Activated T-helper 17 cell treated with anti-CD3 and anti-CD28 coated beads, Interleukin-2, amount 50 U/mL, for 72 hours (primary cell): ENCODE data around the gene SH3RF3. TPM values are rescaled to one million over a fixed set of nuclear protein-coding genes. Genes with fewer than 3 reads are reported as not detected.

Experiments used
- ATAC-seq: fragments of 150-1000 bp; cut with Tn5 transposase; replicated peaks from 2 replicates; pipeline ENCODE4 v1.10.0; 2021; ENCODE audit warnings: mild to moderate bottlenecking, moderate library complexity
- H3K27ac Mint-ChIP-seq: one replicate; pipeline ENCODE4 v1.8.0; 2022; ENCODE audit warnings: mixed read lengths
- H3K27me3 Mint-ChIP-seq: one replicate; pipeline ENCODE4 v1.8.0; 2022; ENCODE audit warnings: mixed read lengths
- H3K36me3 Mint-ChIP-seq: one replicate; pipeline ENCODE4 v1.8.0; 2022; ENCODE audit warnings: low read depth, mild to moderate bottlenecking, mixed read lengths
- H3K4me1 Mint-ChIP-seq: one replicate; pipeline ENCODE4 v1.8.0; 2022; ENCODE audit warnings: mixed read lengths
- H3K4me3 Mint-ChIP-seq: one replicate; pipeline ENCODE4 v1.8.0; 2022; ENCODE audit warnings: mild to moderate bottlenecking, mixed read lengths
- H3K9me3 Mint-ChIP-seq: one replicate; pipeline ENCODE4 v1.8.0; 2022; ENCODE audit warnings: mixed read lengths
- total RNA-seq, 2 donors: library from RNA; stranded (reverse); gene quantifications; one replicate each; pipeline ENCODE4 v1.2.3, GENCODE V29; 2022

The SH3RF3 gene
- total RNA-seq, 2 donors from 2014 or later = 0.05 TPM; not detected in 1

DNA sequence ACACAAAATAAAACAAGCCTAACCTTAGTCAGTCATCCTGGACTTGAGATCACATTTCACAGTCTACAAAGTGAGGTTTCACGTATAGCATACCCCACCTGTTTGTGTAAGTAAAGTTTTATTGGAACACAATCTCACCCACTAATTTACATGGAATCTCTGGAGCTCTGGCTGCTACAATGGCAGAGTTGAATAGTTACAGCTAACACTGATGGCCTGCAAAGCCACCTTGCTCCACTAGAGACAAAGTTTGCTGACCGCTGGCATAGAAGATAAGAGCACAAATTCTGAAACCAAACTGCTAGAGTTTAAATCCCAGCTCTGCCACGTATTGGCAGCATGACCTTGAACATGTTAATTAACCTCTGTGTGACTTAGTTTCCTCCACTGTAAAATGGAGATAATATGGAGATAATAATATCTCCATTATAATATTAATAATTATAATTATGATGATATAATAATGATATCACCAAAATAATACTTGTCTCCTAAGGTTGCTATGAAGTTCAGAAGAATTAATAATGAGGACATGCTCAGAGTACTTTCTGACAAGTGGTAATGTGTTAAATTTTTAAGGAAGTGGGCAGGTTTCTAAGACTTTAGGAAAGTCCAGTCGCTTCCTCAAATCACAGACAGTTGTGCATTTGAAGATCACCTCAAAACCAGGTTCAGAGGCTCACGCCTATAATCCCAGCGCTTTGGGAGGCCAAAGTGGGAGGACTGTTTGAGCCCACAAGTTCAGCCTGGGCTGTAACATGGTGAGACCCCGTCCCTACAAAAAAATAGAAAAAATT is 204.6 kb downstream of the SH3RF3 start:
- no peaks in the 10 kb centered on the region for H3K9me3 Mint-ChIP-seq
- H3K36me3 Mint-ChIP-seq = no peaks in the 10 kb centered on the region
- peaks cover 23% of the 10 kb centered on the region for H3K27me3 Mint-ChIP-seq
- H3K4me3 Mint-ChIP-seq = no peak overlapping the region
- H3K27ac Mint-ChIP-seq = no peak overlapping the region
- H3K4me1 Mint-ChIP-seq = peaks cover 13% of the 10 kb centered on the region
- no peak for ATAC-seq

DNA sequence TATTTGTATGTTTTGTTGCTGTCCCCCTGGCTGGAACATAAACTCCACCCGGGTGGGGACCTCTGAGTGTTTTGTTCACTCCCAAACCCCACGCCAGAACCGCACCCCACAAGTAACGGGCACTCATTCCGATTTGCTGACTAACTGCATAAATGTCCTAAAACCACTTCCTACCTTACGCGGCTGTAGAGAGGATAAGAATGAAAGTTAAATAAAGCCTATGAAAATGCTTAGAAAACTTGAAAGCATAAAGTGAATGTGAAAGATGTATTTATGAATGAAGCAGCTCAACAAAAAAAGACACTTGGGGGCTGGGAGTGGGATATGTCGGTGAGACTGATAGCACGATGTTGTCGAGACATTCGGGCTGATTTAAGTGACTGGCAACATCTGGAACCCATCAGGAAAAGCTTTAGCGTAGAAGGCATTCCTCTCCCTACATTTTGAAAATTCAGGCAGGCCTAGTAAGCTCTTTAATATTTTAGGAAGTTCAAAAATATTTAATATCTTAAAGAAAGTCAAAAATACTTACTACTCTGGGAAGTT is 206.7 kb downstream of the SH3RF3 start:
- Mint-ChIP-seq H3K4me1 (peaks cover 13% of the 10 kb centered on the region), H3K9me3 (no peaks in the 10 kb centered on the region), H3K27ac (peak overlapping the region; percentile 44), H3K4me3 (peak overlapping the region; percentile 20), H3K27me3 (peaks cover 21% of the 10 kb centered on the region), H3K36me3 (no peaks in the 10 kb centered on the region)
- peak; percentile 82 for ATAC-seq

DNA sequence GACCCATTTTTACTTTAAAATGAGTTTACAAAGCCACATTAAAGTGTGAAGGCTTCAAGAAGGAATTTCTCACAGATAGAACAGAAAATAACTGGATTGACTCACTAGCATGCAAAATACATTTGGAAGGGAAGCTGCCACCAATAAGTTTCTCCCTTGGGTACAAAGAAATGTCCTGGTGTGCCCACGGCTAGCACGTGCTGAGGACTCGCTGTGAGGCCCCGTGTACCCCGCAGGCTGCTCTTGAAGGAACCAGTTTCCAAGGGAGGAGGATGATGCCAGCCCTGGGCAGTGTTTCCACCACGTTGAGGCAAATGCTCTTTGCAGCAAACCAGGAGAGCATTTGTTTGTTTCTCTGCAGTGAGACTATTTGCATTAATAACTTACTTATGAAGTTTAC is 207.3 kb downstream of the SH3RF3 start:
- Mint-ChIP-seq H3K27ac (no peak overlapping the region), H3K27me3 (peaks cover 21% of the 10 kb centered on the region), H3K9me3 (no peaks in the 10 kb centered on the region), H3K4me1 (peaks cover 13% of the 10 kb centered on the region), H3K36me3 (no peaks in the 10 kb centered on the region), H3K4me3 (no peak overlapping the region)
- ATAC-seq = no peak

- Mint-ChIP-seq H3K27me3 (peaks cover 19% of the 10 kb centered on the region), H3K36me3 (no peaks in the 10 kb centered on the region), H3K9me3 (no peaks in the 10 kb centered on the region)
Measured at GRCh38 chr2:109337221-109337620, 208.2 kb downstream of the SH3RF3 start.

DNA sequence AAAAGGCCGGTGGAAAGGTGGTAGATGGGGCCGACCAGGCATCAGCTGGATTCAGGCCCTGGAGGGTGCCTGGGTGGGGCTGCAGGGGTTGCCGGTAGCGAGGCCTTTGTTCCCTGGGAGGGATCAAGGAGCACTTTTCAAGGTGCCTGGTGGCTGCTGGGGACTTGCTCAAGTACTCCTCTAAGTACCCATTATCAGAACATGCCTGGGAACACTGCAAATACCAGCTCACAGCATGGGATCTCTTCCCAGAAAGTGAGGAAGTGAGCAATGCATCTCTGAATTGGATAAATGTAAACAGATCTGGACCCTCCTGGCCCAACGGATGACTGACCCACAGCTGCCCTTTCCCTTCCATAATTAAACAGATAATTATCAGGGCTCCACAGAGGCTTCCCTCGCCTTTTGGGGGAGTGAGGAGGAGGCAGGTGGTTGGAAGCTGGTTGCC is 210.5 kb downstream of the SH3RF3 start:
- ATAC-seq = no peak
- Mint-ChIP-seq H3K27me3 (peaks cover 23% of the 10 kb centered on the region), H3K4me3 (no peak overlapping the region), H3K27ac (no peak overlapping the region), H3K4me1 (peaks cover 8% of the 10 kb centered on the region), H3K36me3 (no peaks in the 10 kb centered on the region), H3K9me3 (no peaks in the 10 kb centered on the region)

More at GRCh38 chr2:109337221-109337620, 208.2 kb downstream of the SH3RF3 start:
- Mint-ChIP-seq H3K4me3 (no peak overlapping the region), H3K27ac (no peak overlapping the region), H3K4me1 (peaks cover 12% of the 10 kb centered on the region)
- ATAC-seq = no peak

- H3K27ac Mint-ChIP-seq = no peak overlapping the region
- peaks cover 5% of the 10 kb centered on the region for H3K4me1 Mint-ChIP-seq
- no peak overlapping the region for H3K4me3 Mint-ChIP-seq
- peaks cover 21% of the 10 kb centered on the region for H3K27me3 Mint-ChIP-seq
- no peaks in the 10 kb centered on the region for H3K36me3 Mint-ChIP-seq
- H3K9me3 Mint-ChIP-seq = no peaks in the 10 kb centered on the region
- ATAC-seq = no peak
Measured at GRCh38 chr2:109340381-109340780, 211.4 kb downstream of the SH3RF3 start.

- Mint-ChIP-seq H3K4me1 (no peaks in the 10 kb centered on the region), H3K4me3 (no peak overlapping the region), H3K27me3 (peaks cover 18% of the 10 kb centered on the region), H3K9me3 (no peaks in the 10 kb centered on the region), H3K36me3 (no peaks in the 10 kb centered on the region), H3K27ac (no peak overlapping the region)
- peak; percentile 12 for ATAC-seq
Measured at GRCh38 chr2:109341355-109342255, 212.6 kb downstream of the SH3RF3 start.

- no peak overlapping the region for H3K4me3 Mint-ChIP-seq
- no peak overlapping the region for H3K27ac Mint-ChIP-seq
- no peak for ATAC-seq
- no peaks in the 10 kb centered on the region for H3K9me3 Mint-ChIP-seq
- H3K36me3 Mint-ChIP-seq = no peaks in the 10 kb centered on the region
- H3K27me3 Mint-ChIP-seq = peaks cover 15% of the 10 kb centered on the region
- H3K4me1 Mint-ChIP-seq = no peaks in the 10 kb centered on the region
Measured at GRCh38 chr2:109342256-109342850, 213.3 kb downstream of the SH3RF3 start.

GRCh38 chr2:109342930-109343329 is 213.9 kb downstream of the SH3RF3 start:
- peaks cover 15% of the 10 kb centered on the region for H3K27me3 Mint-ChIP-seq
- no peak for ATAC-seq
- no peaks in the 10 kb centered on the region for H3K36me3 Mint-ChIP-seq
- no peak overlapping the region for H3K27ac Mint-ChIP-seq
- H3K9me3 Mint-ChIP-seq = no peaks in the 10 kb centered on the region
- H3K4me3 Mint-ChIP-seq = no peak overlapping the region
- H3K4me1 Mint-ChIP-seq = peaks cover under 1% of the 10 kb centered on the region

DNA sequence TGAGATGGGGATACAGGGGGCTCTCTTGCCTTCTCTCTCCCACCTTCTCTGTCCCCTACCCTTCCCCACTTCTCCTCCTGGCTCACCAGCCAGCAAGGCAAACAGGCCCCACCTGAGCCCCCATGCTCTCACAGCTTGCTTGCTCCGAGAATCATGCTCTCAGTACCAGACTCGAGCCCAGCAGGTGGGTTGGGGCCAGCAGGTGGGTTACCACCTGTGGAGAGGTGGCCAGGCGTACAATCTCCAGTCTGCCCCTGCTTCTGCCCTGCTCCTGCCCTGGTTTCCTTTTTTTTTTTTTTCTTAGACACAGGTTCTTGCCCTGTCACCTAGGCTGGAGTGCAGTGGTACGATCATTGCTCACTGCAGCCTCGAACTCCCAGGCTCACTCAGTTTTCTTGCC is 214.5 kb downstream of the SH3RF3 start:
- Mint-ChIP-seq H3K4me3 (no peak overlapping the region), H3K4me1 (peaks cover 4% of the 10 kb centered on the region), H3K27ac (no peak overlapping the region), H3K9me3 (no peaks in the 10 kb centered on the region), H3K27me3 (peaks cover 11% of the 10 kb centered on the region), H3K36me3 (no peaks in the 10 kb centered on the region)
- ATAC-seq = no peak

- Mint-ChIP-seq H3K4me3 (no peak overlapping the region), H3K27ac (no peak overlapping the region), H3K36me3 (no peaks in the 10 kb centered on the region), H3K4me1 (peaks cover 11% of the 10 kb centered on the region), H3K9me3 (no peaks in the 10 kb centered on the region), H3K27me3 (peaks cover 6% of the 10 kb centered on the region)
- no peak for ATAC-seq
Measured at GRCh38 chr2:109344270-109344805, 215.3 kb downstream of the SH3RF3 start.

DNA sequence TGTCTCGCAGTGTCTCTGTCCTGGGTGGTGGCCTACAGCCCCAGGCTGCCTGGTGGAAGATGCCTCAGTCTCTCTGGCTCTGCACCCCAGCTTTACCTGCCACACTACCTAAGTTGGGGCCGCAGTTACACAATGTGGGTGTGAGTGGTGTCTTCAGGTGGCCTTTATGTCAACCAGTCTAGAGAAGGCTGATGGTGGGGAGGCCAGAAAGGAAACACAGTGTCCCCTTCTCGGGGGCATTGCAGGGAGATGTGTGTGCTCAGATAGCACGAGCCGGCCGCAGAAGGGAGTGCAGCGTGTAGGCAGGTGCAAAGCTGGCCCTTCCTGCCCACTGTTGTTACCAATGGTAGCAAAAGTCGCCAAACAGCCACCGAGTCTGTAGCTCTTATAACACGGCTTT is 216.1 kb downstream of the SH3RF3 start:
- ATAC-seq = no peak
- Mint-ChIP-seq H3K4me1 (peaks cover 11% of the 10 kb centered on the region), H3K36me3 (no peaks in the 10 kb centered on the region), H3K9me3 (no peaks in the 10 kb centered on the region), H3K27me3 (peaks cover 6% of the 10 kb centered on the region), H3K27ac (no peak overlapping the region), H3K4me3 (no peak overlapping the region)

DNA sequence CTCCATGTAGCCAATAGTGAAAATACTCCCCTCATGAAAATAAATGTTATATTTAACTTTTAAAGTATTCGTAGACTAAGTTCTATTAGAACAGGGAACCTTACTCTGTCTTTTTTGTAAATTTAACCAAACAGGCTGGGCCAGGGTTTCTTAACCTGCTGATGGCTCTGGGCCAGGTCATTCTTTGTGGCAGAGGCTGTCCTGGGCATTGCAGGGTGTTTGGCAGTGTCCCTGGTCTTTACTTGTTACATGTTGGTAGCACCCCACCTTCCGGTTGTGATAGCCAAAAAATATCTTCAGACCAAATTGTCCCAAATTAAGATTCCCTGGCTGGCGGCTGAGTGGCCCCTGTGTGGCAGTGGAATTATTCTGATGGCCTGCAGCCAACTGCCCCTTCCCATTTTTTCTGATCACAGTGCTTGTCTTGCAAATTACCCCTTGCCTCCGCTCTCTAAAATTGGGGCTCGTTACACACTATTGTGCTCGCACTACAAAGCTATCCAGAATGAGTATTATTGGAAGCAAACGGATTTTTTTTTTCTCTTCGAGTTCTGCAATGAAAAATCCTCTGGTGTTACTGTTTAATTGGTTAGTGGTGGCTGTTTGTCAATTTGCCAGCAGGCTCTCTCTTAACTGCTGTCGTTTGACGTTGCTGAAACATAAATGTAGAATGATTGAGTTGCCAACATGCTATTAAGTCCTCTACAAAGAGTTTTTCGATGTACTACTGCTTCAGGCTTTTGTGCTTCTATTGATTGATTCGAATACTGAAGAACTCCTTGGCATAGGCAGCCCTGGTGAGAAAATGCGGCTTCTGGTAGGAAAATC is 216.9 kb downstream of the SH3RF3 start:
- Mint-ChIP-seq H3K4me1 (peaks cover 11% of the 10 kb centered on the region), H3K36me3 (no peaks in the 10 kb centered on the region), H3K9me3 (no peaks in the 10 kb centered on the region), H3K27me3 (peaks cover 6% of the 10 kb centered on the region), H3K4me3 (no peak overlapping the region), H3K27ac (no peak overlapping the region)
- ATAC-seq = no peak
